ENCODE measurements around the gene TCFL5.
"Not testable (repeated sequence)": the region's sequence is repeated elsewhere in the genome, so short reads cannot be mapped to it uniquely, and the experiment has no call there.

The TCFL5 gene

GRCh38 chr20:62855120-62855519 is 6.5 kb downstream of the TCFL5 start:
- DNase-seq (ENCODE audit: low read depth in 2 of 2), result no peak

GRCh38 chr20:62854121-62854520 is 7.5 kb downstream of the TCFL5 start:
- no peak for DNase-seq (ENCODE audit: low read depth in 2 of 2)

GRCh38 chr20:62853304-62853703 is 8.3 kb downstream of the TCFL5 start:
- not testable (repeated sequence) for DNase-seq (ENCODE audit: low read depth in 2 of 2)

GRCh38 chr20:62852841-62853240 is 8.8 kb downstream of the TCFL5 start:
- DNase-seq (ENCODE audit: low read depth in 2 of 2), result no peak

- DNase-seq (ENCODE audit: low read depth in 2 of 2), result no peak
These were observed 9.4 kb downstream of the TCFL5 start for GRCh38 chr20:62852196-62852595.

GRCh38 chr20:62850333-62850974 is 11.2 kb downstream of the TCFL5 start:
- no peak for DNase-seq (ENCODE audit: low read depth in 2 of 2)

- no peak for DNase-seq (ENCODE audit: low read depth in 2 of 2)
These were observed 12.2 kb downstream of the TCFL5 start for GRCh38 chr20:62849431-62849830.

GRCh38 chr20:62848917-62849316 is 12.7 kb downstream of the TCFL5 start:
- DNase-seq (ENCODE audit: low read depth in 2 of 2), result not testable (repeated sequence)

GRCh38 chr20:62846166-62846890 is 15.3 kb downstream of the TCFL5 start:
- DNase-seq (ENCODE audit: low read depth in 2 of 2), result no peak

- no peak for DNase-seq (ENCODE audit: low read depth in 2 of 2)
These were observed 16.0 kb downstream of the TCFL5 start for GRCh38 chr20:62845416-62846160.

- DNase-seq (ENCODE audit: low read depth in 2 of 2), result no peak
These were observed 17.4 kb downstream of the TCFL5 start for GRCh38 chr20:62844182-62844581.

- no peak for DNase-seq (ENCODE audit: low read depth in 2 of 2)
These were observed 18.0 kb downstream of the TCFL5 start for GRCh38 chr20:62843656-62844055.

- no peak for DNase-seq (ENCODE audit: low read depth in 2 of 2)
These were observed 19.9 kb downstream of the TCFL5 start for GRCh38 chr20:62841705-62842212.

GRCh38 chr20:62840244-62841197 is 21.1 kb downstream of the TCFL5 start:
- DNase-seq (ENCODE audit: low read depth in 2 of 2), result no peak

- DNase-seq (ENCODE audit: low read depth in 2 of 2), result no peak
These were observed 21.8 kb downstream of the TCFL5 start for GRCh38 chr20:62839816-62840215.

- no peak for DNase-seq (ENCODE audit: low read depth in 2 of 2)
These were observed 22.4 kb downstream of the TCFL5 start for GRCh38 chr20:62839261-62839660.

- no peak for DNase-seq (ENCODE audit: low read depth in 2 of 2)
These were observed 23.3 kb downstream of the TCFL5 start for GRCh38 chr20:62838128-62838891.

GRCh38 chr20:62837790-62838127 is 23.9 kb downstream of the TCFL5 start:
- no peak for DNase-seq (ENCODE audit: low read depth in 2 of 2)

- DNase-seq (ENCODE audit: low read depth in 2 of 2), result no peak
These were observed 24.6 kb downstream of the TCFL5 start for GRCh38 chr20:62836967-62837490.
